K562 (cell line): ENCODE results near the gene CIAO2A. TPM values are rescaled to one million over a fixed set of nuclear protein-coding genes. Genes with fewer than 3 reads are reported as not detected.
A peak's percentile ranks its signal among the peaks of the same experiment; 100 is the strongest.

ENCODE experiments used
- ATAC-seq: fragments of 200-7000 bp; cut with Tn5 transposase; 3 replicates; pipeline ENCODE4 v1.9.1; 2020; ENCODE audit warnings: moderate library complexity
- BruUV-seq: library from RNA; stranded (reverse); fragments of 400-500 nt; replicated peaks from 2 replicates; lab custom pipeline; 2021; lab: Mats Ljungman, UMichigan
- CTCF ChIA-PET: fragments of 300-600 bp; formaldehyde crosslinking; extraction: SDS; loops from one replicate; lab custom pipeline; 2021; ENCODE audit warnings: low intra/inter-chr PET ratio; lab: Yijun Ruan, JAX
- POLR2A ChIA-PET: fragments of 300-600, 350-650 bp; sonication (Branson Sonifier 250); formaldehyde crosslinking; extraction: SDS; loops from one replicate; lab custom pipeline; 2021; ENCODE audit warnings: antibody characterized with exemption, inconsistent platforms; lab: Yijun Ruan, JAX
- DNase-seq, 4 experiments: peaks; one replicate each; pipeline versions ENCODE4 v3.0.0 to v3.0.0-alpha.2; 2011 to 2018; ENCODE audit warnings: low spot score in 3 of 4, mixed read lengths in 3 of 4; ENCODE audit errors: extremely low read depth in 1 of 4
- FAIRE-seq: peaks from 2 replicates; lab custom pipeline; 2011; peaks lifted over from hg19 to GRCh38; lab: Jason Lieb, UNC
- H2AFZ ChIP-seq: 2 replicates; pipeline ENCODE4 v1.6.0; 2011; ENCODE audit warnings: low read depth, low read length, control low read depth, inconsistent platforms
- H3K27ac ChIP-seq: fragments of 200-600 bp; 3 replicates; pipeline ENCODE4 v1.8.0; 2011; ENCODE audit warnings: low read depth, mild to moderate bottlenecking, control low read depth, inconsistent platforms, low read length, moderate library complexity, mixed read lengths; ENCODE audit errors: extremely low read depth
- H3K27me3 ChIP-seq, 2 experiments: fragments of 300-600 bp in 1 of 2; 2 replicates in 1 of 2; 3 replicates in 1 of 2; pipeline versions ENCODE4 v1.6.0 to v1.8.0; 2011; ENCODE audit warnings: inconsistent platforms in 2 of 2, low read length in 2 of 2, mild to moderate bottlenecking in 1 of 2, mixed read lengths in 1 of 2, moderate library complexity in 1 of 2; ENCODE audit not compliant: control insufficient read depth in 2 of 2, insufficient read depth in 2 of 2
- H3K36me3 ChIP-seq: fragments of 300-600 bp; 3 replicates; pipeline ENCODE4 v1.8.0; 2011; ENCODE audit warnings: mild to moderate bottlenecking, low read length, inconsistent platforms; ENCODE audit not compliant: control insufficient read depth, insufficient read depth
- H3K4me1 ChIP-seq, 2 experiments: fragments of 200-600 bp in 1 of 2; replicated peaks in 1 of 2; 2 replicates in 1 of 2; 3 replicates in 1 of 2; pipeline versions ENCODE4 v1.5.1 to v1.8.0; 2011; ENCODE audit warnings: inconsistent platforms in 2 of 2, low read length in 2 of 2, mild to moderate bottlenecking in 1 of 2, mixed read lengths in 1 of 2, moderate library complexity in 1 of 2; ENCODE audit not compliant: control insufficient read depth in 2 of 2, insufficient read depth in 2 of 2
- H3K4me2 ChIP-seq: 2 replicates; pipeline ENCODE4 v1.6.1; 2011; ENCODE audit warnings: low read length, control low read depth, inconsistent platforms, mixed read lengths; ENCODE audit not compliant: insufficient read depth
- H3K4me3 ChIP-seq: fragments of 200-600 bp; sonication (generic), shearing (Covaris generic); 2 replicates; pipeline ENCODE4 v1.5.1; 2016; ENCODE audit warnings: control low read depth, inconsistent platforms
- H3K79me2 ChIP-seq: fragments of 200-600 bp; 3 replicates; pipeline ENCODE4 v1.8.0; 2011; ENCODE audit warnings: low read length, inconsistent platforms; ENCODE audit not compliant: control insufficient read depth, insufficient read depth
- H3K9ac ChIP-seq, 2 experiments: 2 replicates each; pipeline versions ENCODE4 v1.6.0 to v1.6.1; 2011; ENCODE audit warnings: low read depth in 2 of 2, low read length in 2 of 2, control low read depth in 1 of 2, inconsistent platforms in 1 of 2, mild to moderate bottlenecking in 1 of 2, mixed read lengths in 1 of 2; ENCODE audit not compliant: insufficient read depth in 1 of 2
- H3K9me1 ChIP-seq: one replicate; pipeline ENCODE4 v1.6.0; 2011; ENCODE audit warnings: inconsistent platforms, mild to moderate bottlenecking, low read length, moderate library complexity; ENCODE audit not compliant: control insufficient read depth, insufficient read depth
- H3K9me3 ChIP-seq: replicated peaks from 2 replicates; pipeline ENCODE4 v1.5.1; 2011; ENCODE audit warnings: low read depth, low read length, inconsistent platforms; ENCODE audit not compliant: control insufficient read depth, insufficient read depth
- H4K20me1 ChIP-seq: replicated peaks from 2 replicates; pipeline ENCODE4 v1.6.1; 2011; ENCODE audit warnings: low read length, inconsistent platforms, mixed read lengths; ENCODE audit not compliant: control insufficient read depth, insufficient read depth
- ATF1 ChIP-seq, 2 experiments: fragments of 450-650 bp in 1 of 2; IDR thresholded peaks; 2 replicates each; pipeline ENCODE4 v1.6.1; 2016; ENCODE audit warnings: missing compliant biosample characterization in 1 of 2, missing genetic modification characterization in 1 of 2
- BRF2 ChIP-seq: IDR thresholded peaks from 3 replicates; pipeline ENCODE4 v1.6.1; 2011; ENCODE audit warnings: borderline replicate concordance, mild to moderate bottlenecking; ENCODE audit not compliant: insufficient read length, insufficient read depth
- CBX3 ChIP-seq, 2 experiments: IDR thresholded peaks; 1 replicate in 1 of 2; 2 replicates in 1 of 2; pipeline ENCODE4 v1.6.1; 2012; ENCODE audit warnings: inconsistent platforms in 2 of 2, low read length in 2 of 2, borderline replicate concordance in 1 of 2, control low read depth in 1 of 2
- FOXM1 ChIP-seq, 2 experiments: fragments of 450-650 bp in 1 of 2; sonication (generic) in 1 of 2; formaldehyde crosslinking in 1 of 2; IDR thresholded peaks; 2 replicates each; pipeline versions ENCODE4 v1.6.1 to v1.9.0; 2017 to 2022; ENCODE audit warnings: low read depth in 2 of 2, mild to moderate bottlenecking in 2 of 2, missing genetic modification reagents in 1 of 2, moderate library complexity in 1 of 2
- GABPB1 ChIP-seq: sonication (generic); formaldehyde crosslinking; IDR thresholded peaks from 2 replicates; pipeline ENCODE4 v1.8.0; 2022; ENCODE audit warnings: mild to moderate bottlenecking, missing genetic modification reagents
- KLF6 ChIP-seq: fragments of 250-450 bp; sonication (Bioruptor Pico); IDR thresholded peaks from 2 replicates; pipeline ENCODE4 v1.4.0; 2020; ENCODE audit warnings: mild to moderate bottlenecking, moderate library complexity, borderline replicate concordance
- NCOA1 ChIP-seq: fragments of 450-650 bp; IDR thresholded peaks from 2 replicates; pipeline ENCODE4 v1.6.1; 2016; ENCODE audit warnings: low read depth
- NUFIP1 ChIP-seq: fragments of 450-650 bp; IDR thresholded peaks from 2 replicates; pipeline ENCODE4 v1.6.1; 2018; ENCODE audit not compliant: partially characterized antibody
- PCBP1 ChIP-seq: fragments of 200-400 bp; formaldehyde crosslinking; IDR thresholded peaks from 2 replicates; pipeline ENCODE4 v1.6.1; 2018; ENCODE audit warnings: mild to moderate bottlenecking, low read depth, low read length; ENCODE audit not compliant: poor library complexity, severe bottlenecking
- ZNF561 ChIP-seq: fragments of 450-650 bp; formaldehyde crosslinking; conservative IDR thresholded peaks from 2 replicates; pipeline ENCODE4 v1.4.0; 2020; ENCODE audit warnings: mild to moderate bottlenecking, moderate library complexity
- ZNF644 ChIP-seq: fragments of 200-800 bp; sonication (Bioruptor generic); IDR thresholded peaks from 2 replicates; pipeline ENCODE4 v1.6.1; 2016; ENCODE audit warnings: low read depth, missing genetic modification characterization, missing compliant biosample characterization
- ZNF75A ChIP-seq: fragments of 450-650 bp; formaldehyde crosslinking; IDR thresholded peaks from 2 replicates; pipeline ENCODE4 v1.4.0; 2020; ENCODE audit warnings: mild to moderate bottlenecking
- WGBS: fragments of 100-300 bp; shearing (Covaris generic); methylation state at CpG from one replicate; pipeline ENCODE4 v1.1.6; 2016; ENCODE audit warnings: low coverage, mixed read lengths; ENCODE audit not compliant: insufficient coverage; ENCODE audit errors: missing lambda C conversion rate; 5-methylcytosine and 5-hydroxymethylcytosine counted together
- in situ Hi-C: fragments of 300-500 bp; cut with MboI; formaldehyde crosslinking; loops from 4 replicates; pipeline ENCODE4 v1.15.0; 2018; ENCODE audit warnings: inconsistent platforms, mixed read lengths
- intact Hi-C: fragments of 100-400 bp; cut with micrococcal nuclease; formaldehyde crosslinking; loops from 2 replicates; pipeline ENCODE4 v1.14.2; 2022
- polyA plus RNA-seq, 8 experiments: library from polyadenylated mRNA; depleted of rRNA in 4 of 8; stranded (reverse) in 5 of 8; unstranded in 3 of 8; fragments of >200 nt; fragmentation: Nextera tagmentation in 2 of 8; fragmentation: Illumina TruSeq in 1 of 8; extraction: Ambion mirVana in 2 of 8; extraction: Trizol in 1 of 8; gene quantifications; 2 replicates each; pipeline versions ENCODE4 v1.2.1 to v1.2.3, GENCODE V29; 2011 to 2014; ENCODE audit warnings: inconsistent platforms in 1 of 8, missing spikeins in 1 of 8
- total RNA-seq, 7 experiments: library from RNA; depleted of rRNA in 6 of 7; stranded (reverse); fragments of >200 nt in 6 of 7; fragmentation: Illumina TruSeq in 2 of 7; extraction: Trizol in 2 of 7; gene quantifications; 2 replicates each; pipeline versions ENCODE4 v1.2.1 to v1.2.3, GENCODE V29; 2011 to 2021; ENCODE audit warnings: low replicate concordance in 1 of 7

Gene CIAO2A
- total and polyA plus RNA-seq, 9 of the 15 experiments (the other 6 are each of a cell fraction or from before 2014, with no cell fraction given), result 161 to 429 (median 313) TPM

DNA sequence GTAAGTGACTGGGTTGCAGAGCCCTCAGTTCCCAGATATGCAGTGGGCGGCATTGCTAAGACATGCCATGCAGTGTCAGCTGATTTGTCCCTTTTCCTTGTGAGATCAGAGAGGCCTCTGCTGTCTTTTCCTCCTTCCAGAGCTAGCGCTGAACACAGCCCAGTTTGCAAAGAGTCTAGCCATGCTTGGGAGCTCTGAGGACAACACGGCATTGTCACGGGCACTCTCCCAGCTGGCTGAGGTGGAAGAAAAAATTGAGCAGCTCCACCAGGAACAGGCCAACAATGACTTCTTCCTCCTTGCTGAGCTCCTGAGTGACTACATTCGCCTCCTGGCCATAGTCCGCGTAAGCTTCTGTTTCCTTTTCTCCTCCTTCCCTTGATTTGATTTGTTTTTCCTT lies 37.9 kb upstream of the CIAO2A start:
- no peak overlapping the region for H3K4me3 ChIP-seq
- TF ChIP-seq ZNF75A (CRISPR knock-in tag) (no peak), FOXM1 (IDR thresholded peaks at IDR 0.05; ENCODE audit: low read depth) (no peak), FOXM1 (CRISPR knock-in tag; IDR thresholded peaks at IDR 0.05; ENCODE audit: low read depth) (no peak), ZNF561 (no peak), NCOA1 (no peak), KLF6 (no peak), BRF2 (no peak), CBX3 (IDR thresholded peaks at IDR 0.05; ENCODE audit: borderline replicate concordance in 1 of 2, low read length in 2 of 2) (no peak), NUFIP1 (no peak), ATF1 (CRISPR knock-in tag; IDR thresholded peaks at IDR 0.05) (no peak), ATF1 (tag; IDR thresholded peaks at IDR 0.05) (no peak), PCBP1 (no peak), GABPB1 (CRISPR knock-in tag) (no peak), ZNF644 (tag) (no peak)
- TF ChIP-seq, all 486 proteins: peak for 0
- ChIA-PET POLR2A (interaction anchor here (0.7 to 5.9 kb wide), 5 partner anchors 8 to 564 kb away, joined by 3 to 34 read pairs (median 4); no protein-coding TSS in a partner anchor), CTCF (no interaction called here)
- Histone ChIP-seq H3K4me1 (peaks cover 0 to 4% of the 10 kb centered on the region in 2 experiments; a peak in 1 of 5 replicates), H3K9ac (no peak overlapping the region), H2AFZ (no peak overlapping the region), H3K27ac (no peak overlapping the region), H3K4me2 (no peak overlapping the region), H3K27me3 (no peaks in the 10 kb centered on the region), H3K79me2 (no peaks in the 10 kb centered on the region), H4K20me1 (no peaks in the 10 kb centered on the region; the same call in 1 of the 2 replicates), H3K36me3 (peaks cover 90% of the 10 kb centered on the region), H3K9me3 (no peaks in the 10 kb centered on the region), H3K9me1 (no peaks in the 10 kb centered on the region)
- DNase-seq (no peak), FAIRE-seq (peak; percentile 48), ATAC-seq (no peak)
- in situ Hi-C loops (no loop called here), intact Hi-C loops (no loop called here)
- 94% methylated on average over 7 of the region's 7 CpGs for WGBS
- BruUV-seq, result no TSS peak
